ENCODE measurements around the gene ARL8B. TPM values are rescaled to one million over a fixed set of nuclear protein-coding genes. Genes with fewer than 3 reads are reported as not detected.
A peak's percentile ranks its signal among the peaks of the same experiment; 100 is the strongest.

Gene ARL8B
- polyA plus RNA-seq, 1 experiment, result 47.0 TPM

DNA sequence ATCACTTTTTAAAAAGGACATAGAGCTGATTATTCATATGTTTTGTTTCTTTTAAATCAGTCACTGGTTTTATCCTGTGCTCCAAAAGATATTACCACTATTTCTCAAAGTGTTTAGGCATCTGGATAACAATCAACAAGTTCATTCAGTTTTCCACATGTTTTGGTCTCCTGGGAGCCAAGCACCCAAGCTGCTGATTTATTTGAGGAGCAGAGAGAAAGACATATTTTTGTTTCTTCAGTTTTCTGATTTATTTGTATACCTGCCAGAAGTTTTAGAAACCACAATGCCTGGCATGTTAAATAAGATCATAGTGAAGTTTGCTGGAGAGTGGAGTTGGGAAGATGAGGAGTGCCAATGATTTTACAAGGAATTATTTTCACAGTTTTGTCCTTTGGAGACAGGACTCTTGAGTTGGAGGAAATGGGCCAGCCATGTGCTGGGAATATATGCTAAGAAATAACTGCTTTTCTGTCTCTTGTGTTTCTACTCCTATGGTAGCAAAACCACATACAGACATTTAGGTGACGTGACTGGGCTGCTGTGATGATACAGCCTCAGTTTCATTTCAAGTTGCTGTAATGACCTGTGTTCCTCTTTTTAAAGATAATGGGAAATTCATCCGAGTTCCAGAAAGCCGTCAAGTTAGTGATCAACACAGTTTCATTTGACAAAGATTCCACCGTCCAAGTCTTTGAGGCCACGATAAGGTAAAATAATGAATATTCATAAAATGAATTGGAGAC is 77.1 kb downstream of the ARL8B start:
- Histone ChIP-seq H3K27me3 (ENCODE audit: control insufficient read depth, insufficient read depth, low read length) (no peaks in the 10 kb centered on the region), H3K27ac (ENCODE audit: low read depth, low read length) (no peak overlapping the region), H3K4me3 (ENCODE audit: low read depth, low read length) (no peak overlapping the region), H3K9me3 (ENCODE audit: control insufficient read depth, insufficient read depth, low read length) (no peaks in the 10 kb centered on the region)
- no peak for TF ChIP-seq CTCF (IDR thresholded peaks at IDR 0.05; ENCODE audit: low read depth, low read length)
- ChIA-PET CTCF (interaction anchor here (1.0 kb wide), 1 partner anchor 78 kb away, joined by 3 read pairs; no protein-coding TSS in a partner anchor), POLR2A (interaction anchor here (0.6 kb wide), 1 partner anchor 9 kb away, joined by 4 read pairs; no protein-coding TSS in a partner anchor)
- no peak for DNase-seq (ENCODE audit: low read depth, low spot score)

DNA sequence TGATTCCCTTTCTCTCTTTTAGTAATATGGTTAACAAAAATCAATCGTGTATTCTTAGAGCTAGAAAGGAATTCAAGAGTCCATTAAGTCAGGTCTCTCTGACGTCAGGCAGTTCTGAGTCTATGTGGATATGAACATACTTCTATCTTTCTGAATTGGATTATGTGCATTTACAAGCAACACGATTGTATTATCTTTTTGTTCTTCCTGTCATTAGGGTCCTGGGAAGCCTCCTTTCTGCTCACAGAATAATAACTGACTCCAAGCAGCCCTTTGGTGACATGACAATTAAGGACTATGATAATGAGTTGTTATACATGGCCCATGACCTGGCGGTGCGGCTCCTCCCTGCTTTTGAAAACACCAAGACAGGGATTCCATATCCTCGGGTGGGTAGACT is 79.4 kb downstream of the ARL8B start:
- TF ChIP-seq CTCF (IDR thresholded peaks at IDR 0.05; ENCODE audit: low read depth, low read length), result no peak
- no peaks in the 10 kb centered on the region for H3K9me3 ChIP-seq (ENCODE audit: control insufficient read depth, insufficient read depth, low read length)
- H3K27me3 ChIP-seq (ENCODE audit: control insufficient read depth, insufficient read depth, low read length), result no peaks in the 10 kb centered on the region
- CTCF ChIA-PET, result no interaction called here
- H3K27ac ChIP-seq (ENCODE audit: low read depth, low read length), result no peak overlapping the region
- DNase-seq (ENCODE audit: low read depth, low spot score), result no peak
- POLR2A ChIA-PET, result no interaction called here
- no peak overlapping the region for H3K4me3 ChIP-seq (ENCODE audit: low read depth, low read length)

DNA sequence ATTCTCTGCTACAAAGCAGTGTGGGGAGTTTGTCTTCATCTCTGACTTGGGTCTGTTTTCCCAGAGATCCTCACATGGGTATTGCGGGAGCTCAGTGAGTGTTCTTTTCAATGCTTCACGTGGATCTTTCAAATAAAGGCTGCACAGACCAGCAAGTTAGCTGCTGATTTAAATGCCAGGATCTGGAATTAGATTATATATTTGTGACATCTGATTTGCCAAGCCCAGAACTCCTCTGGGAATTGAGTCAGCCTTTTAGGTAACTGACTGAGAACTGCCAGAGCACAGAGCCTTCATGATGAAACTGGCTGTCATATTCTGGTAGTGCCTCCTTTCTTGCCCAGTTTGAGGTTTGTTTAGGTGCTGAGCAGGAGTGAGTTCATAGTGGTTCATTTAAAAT is 80.1 kb downstream of the ARL8B start:
- H3K4me3 ChIP-seq (ENCODE audit: low read depth, low read length), result no peak overlapping the region
- ChIA-PET POLR2A (no interaction called here), CTCF (no interaction called here)
- no peak for DNase-seq (ENCODE audit: low read depth, low spot score)
- TF ChIP-seq CTCF (IDR thresholded peaks at IDR 0.05; ENCODE audit: low read depth, low read length), result no peak
- no peak overlapping the region for H3K27ac ChIP-seq (ENCODE audit: low read depth, low read length)
- H3K27me3 ChIP-seq (ENCODE audit: control insufficient read depth, insufficient read depth, low read length), result no peaks in the 10 kb centered on the region
- no peaks in the 10 kb centered on the region for H3K9me3 ChIP-seq (ENCODE audit: control insufficient read depth, insufficient read depth, low read length)

GRCh38 chr3:5205165-5205941 is 83.3 kb downstream of the ARL8B start:
- Histone ChIP-seq H3K27me3 (ENCODE audit: control insufficient read depth, insufficient read depth, low read length) (no peaks in the 10 kb centered on the region), H3K4me3 (ENCODE audit: low read depth, low read length) (no peak overlapping the region), H3K27ac (ENCODE audit: low read depth, low read length) (peak overlapping the region; percentile 68), H3K9me3 (ENCODE audit: control insufficient read depth, insufficient read depth, low read length) (no peaks in the 10 kb centered on the region)
- DNase-seq (ENCODE audit: low read depth, low spot score), result no peak
- POLR2A ChIA-PET, result no interaction called here
- CTCF ChIA-PET, result no interaction called here
- no peak for TF ChIP-seq CTCF (IDR thresholded peaks at IDR 0.05; ENCODE audit: low read depth, low read length)

DNA sequence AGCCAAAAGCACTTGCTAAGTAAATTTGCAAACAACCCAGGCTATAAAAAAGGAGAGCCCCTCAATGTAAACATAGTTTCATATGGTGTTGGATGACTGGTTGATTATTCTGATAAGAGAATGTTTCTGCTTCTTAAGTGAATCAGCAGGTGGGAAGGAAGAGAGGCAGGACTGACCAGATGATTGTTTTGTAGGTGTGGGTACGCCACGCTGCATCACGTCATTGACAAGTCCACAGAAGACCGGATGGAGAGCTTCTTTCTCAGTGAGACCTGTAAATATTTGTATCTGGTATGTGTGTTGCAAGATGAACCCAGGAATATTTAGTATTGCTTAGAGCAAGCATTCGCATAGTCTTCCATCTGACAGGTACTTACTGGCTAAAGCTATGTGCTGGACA is 88.8 kb downstream of the ARL8B start:
- no peak for TF ChIP-seq CTCF (IDR thresholded peaks at IDR 0.05; ENCODE audit: low read depth, low read length)
- no peak for DNase-seq (ENCODE audit: low read depth, low spot score)
- Histone ChIP-seq H3K27ac (ENCODE audit: low read depth, low read length) (no peak overlapping the region), H3K9me3 (ENCODE audit: control insufficient read depth, insufficient read depth, low read length) (no peaks in the 10 kb centered on the region), H3K4me3 (ENCODE audit: low read depth, low read length) (no peak overlapping the region), H3K27me3 (ENCODE audit: control insufficient read depth, insufficient read depth, low read length) (no peaks in the 10 kb centered on the region)
- ChIA-PET POLR2A (no interaction called here), CTCF (interaction anchor here (1.0 kb wide), 1 partner anchor 8 kb away, joined by 3 read pairs; no protein-coding TSS in a partner anchor)
